IMR-90 (cell line): ENCODE data around the gene MOB2. TPM values are rescaled to one million over a fixed set of nuclear protein-coding genes. Genes with fewer than 3 reads are reported as not detected.

ENCODE experiments used
- ATAC-seq: fragments of 200-7000 bp; cut with Tn5 transposase; 2 replicates; pipeline ENCODE4 v1.9.1; 2020; ENCODE audit warnings: low read depth, mild to moderate bottlenecking, moderate library complexity
- BruUV-seq: library from RNA; stranded (reverse); fragments of 400-500 nt; replicated peaks from 2 replicates; lab custom pipeline; 2021; lab: Mats Ljungman, UMichigan
- CTCF ChIA-PET: fragments of 300-600 bp; formaldehyde crosslinking; extraction: SDS; loops from one replicate; lab custom pipeline; 2021; ENCODE audit warnings: antibody characterized with exemption; lab: Yijun Ruan, JAX
- POLR2A ChIA-PET: fragments of 300-600 bp; sonication (Branson Sonifier 250); formaldehyde crosslinking; loops from one replicate; lab custom pipeline; 2022; ENCODE audit warnings: antibody characterized with exemption; ENCODE audit not compliant: unreplicated experiment; lab: Charles Lee
- DNase-seq: peaks from one replicate; pipeline ENCODE4 v3.0.0; 2013
- H2AFZ ChIP-seq: replicated peaks from 2 replicates; pipeline ENCODE3; 2013; ENCODE audit warnings: low read length, mild to moderate bottlenecking; ENCODE audit not compliant: poor library complexity
- H2AK5ac ChIP-seq: 2 replicates; pipeline ENCODE4 v1.6.1; 2013; ENCODE audit warnings: low read depth, low read length, inconsistent platforms
- H2AK9ac ChIP-seq: replicated peaks from 2 replicates; pipeline ENCODE3; 2013; ENCODE audit warnings: mild to moderate bottlenecking, low read depth, low read length, moderate library complexity; ENCODE audit not compliant: poor library complexity
- H2BK120ac ChIP-seq: 2 replicates; pipeline ENCODE4 v1.6.1; 2013; ENCODE audit warnings: low read depth, low read length, inconsistent platforms
- H2BK15ac ChIP-seq: 3 replicates; pipeline ENCODE4 v1.6.1; 2013; ENCODE audit warnings: low read depth, low read length, inconsistent platforms
- H2BK20ac ChIP-seq: 2 replicates; pipeline ENCODE4 v1.6.1; 2013; ENCODE audit warnings: low read depth, mild to moderate bottlenecking, inconsistent platforms, low read length, moderate library complexity
- H2BK5ac ChIP-seq: 2 replicates; pipeline ENCODE4 v1.6.1; 2013; ENCODE audit warnings: mild to moderate bottlenecking, low read depth, low read length, inconsistent platforms; ENCODE audit not compliant: poor library complexity, severe bottlenecking
- H3K14ac ChIP-seq: replicated peaks from 2 replicates; pipeline ENCODE4 v1.6.1; 2013; ENCODE audit warnings: low read depth, low read length, inconsistent platforms
- H3K18ac ChIP-seq: 2 replicates; pipeline ENCODE4 v1.6.1; 2013; ENCODE audit warnings: low read depth, low read length, control low read depth
- H3K23ac ChIP-seq: 2 replicates; pipeline ENCODE4 v1.6.1; 2013; ENCODE audit warnings: low read depth, low read length, inconsistent platforms
- H3K27ac ChIP-seq: 2 replicates; pipeline ENCODE4 v1.5.1; 2013; ENCODE audit warnings: mild to moderate bottlenecking, control low read depth, low read length; ENCODE audit not compliant: insufficient read depth
- H3K27me3 ChIP-seq: 2 replicates; pipeline ENCODE4 v1.6.1; 2013; ENCODE audit warnings: low read length; ENCODE audit not compliant: control insufficient read depth, insufficient read depth
- H3K36me3 ChIP-seq: 2 replicates; pipeline ENCODE4 v1.6.1; 2013; ENCODE audit warnings: low read length, mixed read lengths; ENCODE audit not compliant: control insufficient read depth, insufficient read depth
- H3K4ac ChIP-seq: 2 replicates; pipeline ENCODE4 v1.6.1; 2013; ENCODE audit warnings: low read depth, low read length, inconsistent platforms
- H3K4me1 ChIP-seq: 2 replicates; pipeline ENCODE4 v1.6.1; 2013; ENCODE audit warnings: low read length, mixed read lengths; ENCODE audit not compliant: control insufficient read depth, insufficient read depth
- H3K4me2 ChIP-seq: 2 replicates; pipeline ENCODE4 v1.6.1; 2013; ENCODE audit warnings: low read depth, mild to moderate bottlenecking, control low read depth, low read length, moderate library complexity
- H3K4me3 ChIP-seq: 2 replicates; pipeline ENCODE4 v1.5.1; 2013; ENCODE audit warnings: low read depth, mild to moderate bottlenecking, control low read depth, low read length, moderate library complexity; ENCODE audit not compliant: insufficient read depth
- H3K56ac ChIP-seq: 2 replicates; pipeline ENCODE4 v1.6.1; 2013; ENCODE audit warnings: low read length, inconsistent platforms; ENCODE audit not compliant: insufficient read depth; ENCODE audit errors: extremely low read depth
- H3K79me1 ChIP-seq, 2 experiments: 2 replicates each; pipeline ENCODE4 v1.6.1; 2013; ENCODE audit warnings: low read length in 2 of 2, inconsistent platforms in 1 of 2, low read depth in 1 of 2
- H3K9ac ChIP-seq: 2 replicates; pipeline ENCODE4 v1.6.1; 2013; ENCODE audit warnings: low read depth, low read length, control low read depth
- H3K9me1 ChIP-seq: 2 replicates; pipeline ENCODE4 v1.6.1; 2013; ENCODE audit warnings: low read length, inconsistent platforms; ENCODE audit not compliant: insufficient read depth
- H3K9me3 ChIP-seq: 2 replicates; pipeline ENCODE4 v1.6.1; 2013; ENCODE audit warnings: low read length; ENCODE audit not compliant: control insufficient read depth, insufficient read depth
- H4K20me1 ChIP-seq: 2 replicates; pipeline ENCODE4 v1.6.1; 2013; ENCODE audit warnings: low read length, inconsistent platforms; ENCODE audit not compliant: insufficient read depth
- H4K5ac ChIP-seq: 2 replicates; pipeline ENCODE4 v1.6.1; 2013; ENCODE audit warnings: mild to moderate bottlenecking, low read depth, low read length, control low read depth
- H4K8ac ChIP-seq, 2 experiments: 2 replicates each; pipeline ENCODE4 v1.6.1; 2013; ENCODE audit warnings: low read depth in 2 of 2, low read length in 2 of 2, control low read depth in 1 of 2, inconsistent platforms in 1 of 2
- H4K91ac ChIP-seq: 2 replicates; pipeline ENCODE4 v1.6.1; 2013; ENCODE audit warnings: low read depth, low read length, inconsistent platforms; ENCODE audit not compliant: insufficient read depth
- CHD1 ChIP-seq: IDR thresholded peaks from 2 replicates; pipeline ENCODE4 v1.6.1; 2012; ENCODE audit warnings: low read depth, low read length, improper control_type of control experiment
- MAFK ChIP-seq: IDR thresholded peaks from 2 replicates; pipeline ENCODE4 v1.6.1; 2012; ENCODE audit warnings: low read depth, low read length, improper control_type of control experiment
- MXI1 ChIP-seq: IDR thresholded peaks from 2 replicates; pipeline ENCODE4 v1.6.1; 2012; ENCODE audit warnings: low read depth, mild to moderate bottlenecking, low read length, moderate library complexity, borderline replicate concordance
- NFE2L2 ChIP-seq: fragments of 150-350 bp; IDR thresholded peaks from 2 replicates; pipeline ENCODE4 v1.6.1; 2016; ENCODE audit warnings: low read depth, mild to moderate bottlenecking, low read length
- POLR2A ChIP-seq: IDR thresholded peaks from 2 replicates; pipeline ENCODE4 v1.6.1; 2012; ENCODE audit warnings: mild to moderate bottlenecking, low read depth, low read length
- RAD21 ChIP-seq: IDR thresholded peaks from 2 replicates; pipeline ENCODE4 v1.6.1; 2012; ENCODE audit warnings: low read length, improper control_type of control experiment
- RFX5 ChIP-seq: IDR thresholded peaks from 2 replicates; pipeline ENCODE4 v1.8.0; 2012; ENCODE audit warnings: low read depth, mild to moderate bottlenecking, low read length, moderate library complexity
- SMC3 ChIP-seq: fragments of 150-350 bp; IDR thresholded peaks from 2 replicates; pipeline ENCODE4 v1.6.1; 2016; ENCODE audit warnings: low read depth, mild to moderate bottlenecking, antibody characterized with exemption, low read length, moderate library complexity
- WGBS, 2 experiments: methylation state at CpG; one replicate each; pipeline versions ENCODE4 v1.1.5 to v1.1.7; 2013; ENCODE audit warnings: missing lambda C conversion rate in 2 of 2; ENCODE audit not compliant: insufficient read length in 1 of 2; ENCODE audit errors: extremely low coverage in 2 of 2; 5-methylcytosine and 5-hydroxymethylcytosine counted together
- dilution Hi-C: fragments of 300-500 bp; cut with HindIII; formaldehyde crosslinking; loops from one replicate; pipeline ENCODE4 v1.14.3; 2018; ENCODE audit warnings: low sequenced_read_pairs; ENCODE audit not compliant: unreplicated experiment
- in situ Hi-C: fragments of 300-500 bp; cut with MboI; formaldehyde crosslinking; loops from 3 replicates; pipeline ENCODE4 v1.14.3; 2019; ENCODE audit warnings: low sequenced_read_pairs, inconsistent platforms, mixed read lengths
- intact Hi-C: fragments of 100-400 bp; cut with micrococcal nuclease; formaldehyde crosslinking; loops from 2 replicates; pipeline ENCODE4 v1.10.0; 2022
- polyA plus RNA-seq, 3 experiments: library from polyadenylated mRNA; depleted of rRNA; stranded (reverse); fragments of >200 nt; gene quantifications; 2 replicates each; pipeline ENCODE4 v1.2.3, GENCODE V29; 2012; ENCODE audit warnings: low replicate concordance in 1 of 3
- total RNA-seq: library from RNA; depleted of rRNA; stranded (reverse); fragments of >200 nt; gene quantifications from 2 replicates; pipeline ENCODE4 v1.2.3, GENCODE V29; 2012
- TF ChIP-seq, protein P1 (sequence below): conservative IDR thresholded peaks from 2 replicates; pipeline ENCODE4 v1.5.1; 2012; ENCODE audit warnings: mild to moderate bottlenecking, low read depth, low read length, improper control_type of control experiment
- TF ChIP-seq, protein P2 (sequence below): fragments of 150-350 bp; IDR thresholded peaks from 2 replicates; pipeline ENCODE4 v1.6.1; 2017; ENCODE audit warnings: mild to moderate bottlenecking, antibody characterized with exemption, low read length, low read depth

MOB2 gene
- total and polyA plus RNA-seq, 2 of the 4 experiments (the other 2 are of a cell fraction), result 23.7 to 36.2 TPM

DNA sequence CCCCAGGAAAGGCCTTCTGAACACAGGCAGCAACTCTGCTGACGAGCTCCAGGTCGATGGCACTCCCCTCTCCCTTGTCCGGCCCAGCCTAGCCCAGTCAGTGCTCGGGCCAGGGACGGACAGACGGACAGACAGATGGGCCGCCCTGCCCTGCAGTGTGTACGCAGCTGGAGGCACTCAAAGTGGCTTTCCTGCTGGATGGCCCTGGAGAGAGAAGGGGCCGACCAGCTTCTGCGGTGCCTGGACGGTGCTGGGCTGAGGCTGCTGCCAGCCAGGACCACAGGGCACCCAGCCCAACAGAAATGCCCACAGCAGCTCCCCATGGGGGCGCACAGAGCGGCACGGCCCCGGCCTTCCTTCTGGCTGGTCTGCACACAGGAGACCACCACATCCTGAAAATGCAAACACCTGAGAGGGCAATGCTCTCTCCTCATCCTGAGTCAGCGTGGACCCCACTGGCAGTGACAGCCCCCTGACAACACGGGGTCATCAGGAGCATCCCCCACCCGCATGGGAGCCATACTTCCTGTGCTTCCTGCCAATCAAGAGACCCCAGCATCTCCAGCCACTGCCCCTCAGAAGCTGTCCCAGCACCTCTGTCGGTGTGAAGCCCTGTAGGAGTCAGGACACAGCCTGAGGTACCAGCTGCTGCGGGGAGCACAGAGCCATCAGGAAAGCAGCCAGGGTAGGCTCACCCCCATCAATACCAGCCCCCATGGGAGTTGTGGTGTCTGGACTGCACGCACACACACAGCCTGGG is 692 bp upstream of the MOB2 start:
- Histone ChIP-seq H2BK20ac (no peak overlapping the region), H2AK9ac (no peak overlapping the region), H2BK15ac (no peak overlapping the region), H3K4ac (no peak overlapping the region), H3K79me1 (peaks cover 24 to 74% of the 10 kb centered on the region in 2 experiments), H3K23ac (no peak overlapping the region), H4K20me1 (peaks cover 91% of the 10 kb centered on the region), H3K9me3 (no peaks in the 10 kb centered on the region), H3K36me3 (no peaks in the 10 kb centered on the region), H3K4me2 (no peak overlapping the region), H2AFZ (no peak overlapping the region), H2BK5ac (no peak overlapping the region), H4K91ac (no peak overlapping the region), H3K4me3 (no peak overlapping the region), H3K14ac (no peak overlapping the region), H4K8ac (no peak overlapping the region), H3K56ac (no peak overlapping the region), H4K5ac (no peak overlapping the region), H2AK5ac (no peak overlapping the region), H3K9me1 (peaks cover 11% of the 10 kb centered on the region), H3K18ac (no peak overlapping the region), H3K4me1 (peaks cover 2% of the 10 kb centered on the region; the same call in 1 of the 2 replicates), H3K27me3 (no peaks in the 10 kb centered on the region), H2BK120ac (no peak overlapping the region), H3K27ac (no peak overlapping the region), H3K9ac (no peak overlapping the region)
- 77% methylated on average over 6 of the region's 21 CpGs; no CpG with 5 or more reads in 1 of the 2 experiments for WGBS, 2 experiments
- no peak for ATAC-seq
- ChIA-PET CTCF (no interaction called here), POLR2A (no interaction called here)
- no peak for DNase-seq
- in situ Hi-C loops, result no loop called here
- no peak for TF ChIP-seq MXI1
- no peak for TF ChIP-seq POLR2A
- TF ChIP-seq MAFK, result no peak
- TF ChIP-seq CHD1, result no peak
- TF ChIP-seq SMC3, result no peak
- no peak for TF ChIP-seq RAD21
- TF ChIP-seq, protein P1, sequence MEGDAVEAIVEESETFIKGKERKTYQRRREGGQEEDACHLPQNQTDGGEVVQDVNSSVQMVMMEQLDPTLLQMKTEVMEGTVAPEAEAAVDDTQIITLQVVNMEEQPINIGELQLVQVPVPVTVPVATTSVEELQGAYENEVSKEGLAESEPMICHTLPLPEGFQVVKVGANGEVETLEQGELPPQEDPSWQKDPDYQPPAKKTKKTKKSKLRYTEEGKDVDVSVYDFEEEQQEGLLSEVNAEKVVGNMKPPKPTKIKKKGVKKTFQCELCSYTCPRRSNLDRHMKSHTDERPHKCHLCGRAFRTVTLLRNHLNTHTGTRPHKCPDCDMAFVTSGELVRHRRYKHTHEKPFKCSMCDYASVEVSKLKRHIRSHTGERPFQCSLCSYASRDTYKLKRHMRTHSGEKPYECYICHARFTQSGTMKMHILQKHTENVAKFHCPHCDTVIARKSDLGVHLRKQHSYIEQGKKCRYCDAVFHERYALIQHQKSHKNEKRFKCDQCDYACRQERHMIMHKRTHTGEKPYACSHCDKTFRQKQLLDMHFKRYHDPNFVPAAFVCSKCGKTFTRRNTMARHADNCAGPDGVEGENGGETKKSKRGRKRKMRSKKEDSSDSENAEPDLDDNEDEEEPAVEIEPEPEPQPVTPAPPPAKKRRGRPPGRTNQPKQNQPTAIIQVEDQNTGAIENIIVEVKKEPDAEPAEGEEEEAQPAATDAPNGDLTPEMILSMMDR, result no peak
- TF ChIP-seq, protein P2, sequence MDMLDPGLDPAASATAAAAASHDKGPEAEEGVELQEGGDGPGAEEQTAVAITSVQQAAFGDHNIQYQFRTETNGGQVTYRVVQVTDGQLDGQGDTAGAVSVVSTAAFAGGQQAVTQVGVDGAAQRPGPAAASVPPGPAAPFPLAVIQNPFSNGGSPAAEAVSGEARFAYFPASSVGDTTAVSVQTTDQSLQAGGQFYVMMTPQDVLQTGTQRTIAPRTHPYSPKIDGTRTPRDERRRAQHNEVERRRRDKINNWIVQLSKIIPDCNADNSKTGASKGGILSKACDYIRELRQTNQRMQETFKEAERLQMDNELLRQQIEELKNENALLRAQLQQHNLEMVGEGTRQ, result no peak
- TF ChIP-seq RFX5, result no peak
- no peak for TF ChIP-seq NFE2L2
- no TSS peak for BruUV-seq
- dilution Hi-C loops, result no loop called here
- intact Hi-C loops, result no loop called here
